ENCODE results near the gene TNNC2.

TNNC2 gene

DNA sequence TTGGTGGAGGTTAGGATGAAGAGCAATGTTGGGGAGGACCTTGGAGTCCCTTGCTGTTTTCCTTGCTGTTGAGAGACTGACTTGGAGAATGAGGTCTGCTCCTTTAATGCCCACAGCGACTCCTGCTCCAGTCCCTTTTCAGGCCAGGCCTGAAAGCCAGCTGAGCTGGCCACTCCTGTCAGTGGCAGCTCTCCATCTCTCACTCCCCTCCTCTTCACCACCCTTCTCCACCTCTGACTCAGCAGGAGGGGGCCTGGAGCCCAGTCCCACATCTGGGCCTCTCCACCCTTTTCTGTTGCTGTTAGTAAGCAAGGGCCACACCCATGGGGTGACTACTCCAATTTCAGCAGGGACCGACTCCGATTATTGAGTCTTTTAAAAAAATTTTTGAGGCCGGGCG lies 8.7 kb upstream of the TNNC2 start:
- Histone ChIP-seq H3K4ac (ENCODE audit: low read length) (no peak overlapping the region), H3K27me3 (ENCODE audit: control insufficient read depth in 3 of 3, insufficient read depth in 3 of 3, low read depth in 1 of 3, low read length in 3 of 3) (no peaks in the 10 kb centered on the region), H3K4me3 (ENCODE audit: low read length in 2 of 2) (no peak overlapping the region), H3K18ac (ENCODE audit: low read length) (no peak overlapping the region), H3K36me3 (replicated peaks in 1 of 2; ENCODE audit: control insufficient read depth in 2 of 2, insufficient read depth in 2 of 2, low read length in 2 of 2) (peaks cover 0 to 28% of the 10 kb centered on the region in 2 donors), H3K14ac (ENCODE audit: low read length) (no peak overlapping the region), H3K4me1 (ENCODE audit: control insufficient read depth in 2 of 2, insufficient read depth in 1 of 2, low read depth in 1 of 2, low read length in 2 of 2) (peaks cover 5 to 8% of the 10 kb centered on the region in 2 donors), H2BK120ac (ENCODE audit: low read depth, low read length) (no peak overlapping the region), H2AK5ac (ENCODE audit: low read depth, low read length) (no peak overlapping the region), H2BK5ac (ENCODE audit: low read length) (no peak overlapping the region), H3K4me2 (ENCODE audit: insufficient read depth, low read length, poor library complexity, severe bottlenecking) (no peak overlapping the region), H2AFZ (ENCODE audit: low read length) (no peak overlapping the region), H4K91ac (ENCODE audit: low read depth, low read length, poor library complexity) (no peak overlapping the region), H3K79me1 (ENCODE audit: low read depth, low read length) (no peaks in the 10 kb centered on the region), H2BK12ac (ENCODE audit: low read length) (no peak overlapping the region), H3K27ac (replicated peaks; ENCODE audit: low read length) (no peak overlapping the region), H4K8ac (ENCODE audit: low read depth, low read length) (no peak overlapping the region), H3K9me3 (replicated peaks in 1 of 2; ENCODE audit: control insufficient read depth in 2 of 2, insufficient read depth in 1 of 2, low read depth in 1 of 2, low read length in 2 of 2) (no peaks in the 10 kb centered on the region), H2BK15ac (ENCODE audit: low read length) (no peak overlapping the region), H3K9ac (ENCODE audit: low read depth, low read length, poor library complexity) (no peak overlapping the region), H3K23ac (ENCODE audit: low read depth, low read length, poor library complexity) (no peak overlapping the region)
- WGBS, 2 donors (ENCODE audit: extremely low coverage in 2 of 2, insufficient read length in 2 of 2, insufficient replicate concordance in 1 of 2): no CpG with 5 or more reads among the region's 5 CpGs
- DNase-seq (ENCODE audit: low spot score): no peak

DNA sequence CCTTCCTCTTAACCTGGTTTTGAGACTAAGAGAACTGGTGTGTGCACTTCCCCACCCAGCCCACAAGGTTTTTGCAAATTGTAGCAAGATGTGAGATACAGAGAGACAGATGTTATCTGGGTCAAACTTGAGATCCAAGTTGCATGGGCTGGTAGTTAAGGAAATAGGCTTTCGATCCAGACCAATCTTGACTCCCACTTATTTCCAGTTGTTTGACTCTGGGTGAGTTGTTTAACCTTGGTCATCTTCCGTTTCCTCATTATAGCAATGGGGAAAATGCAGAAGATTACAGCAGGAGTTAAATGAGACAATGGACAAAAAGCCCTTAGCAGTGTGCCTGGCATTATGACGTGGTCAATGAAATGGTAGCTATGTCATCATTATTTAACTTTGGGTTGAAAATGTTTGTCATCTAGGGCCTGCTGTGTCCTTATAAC lies 8.2 kb upstream of the TNNC2 start:
- no peak overlapping the region for H2AFZ ChIP-seq (ENCODE audit: low read length)
- H3K27ac ChIP-seq (replicated peaks; ENCODE audit: low read length): no peak overlapping the region
- no peak for DNase-seq (ENCODE audit: low spot score)

DNA sequence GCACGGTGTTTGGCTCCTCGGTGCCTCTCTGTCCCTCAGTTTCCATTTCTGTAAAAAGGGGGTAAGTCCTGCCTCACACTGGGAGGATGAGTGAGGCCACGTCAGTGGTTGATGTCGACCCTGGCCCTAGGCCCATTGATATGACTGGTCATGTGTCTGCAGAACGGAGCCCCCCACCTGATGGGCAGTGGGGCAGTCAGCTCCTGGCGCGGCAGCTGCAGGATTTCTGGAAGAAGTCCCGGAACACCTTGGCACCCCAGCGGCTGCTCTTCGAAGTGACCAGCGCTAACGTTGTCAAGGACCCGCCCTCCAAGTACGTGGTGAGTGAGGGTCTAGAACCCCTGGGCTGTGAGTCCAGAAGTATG lies 7.7 kb upstream of the TNNC2 start:
- H3K9ac ChIP-seq (ENCODE audit: low read depth, low read length, poor library complexity): no peak overlapping the region
- no CpG with 5 or more reads among the region's 14 CpGs for WGBS, 2 donors (ENCODE audit: extremely low coverage in 2 of 2, insufficient read length in 2 of 2, insufficient replicate concordance in 1 of 2)
- H3K36me3 ChIP-seq (replicated peaks in 1 of 2; ENCODE audit: control insufficient read depth in 2 of 2, insufficient read depth in 2 of 2, low read length in 2 of 2): peaks cover 0 to 23% of the 10 kb centered on the region in 2 donors
- H2BK120ac ChIP-seq (ENCODE audit: low read depth, low read length): no peak overlapping the region
- H3K9me3 ChIP-seq (replicated peaks in 1 of 2; ENCODE audit: control insufficient read depth in 2 of 2, insufficient read depth in 1 of 2, low read depth in 1 of 2, low read length in 2 of 2): no peaks in the 10 kb centered on the region
- H4K8ac ChIP-seq (ENCODE audit: low read depth, low read length): no peak overlapping the region
- no peak overlapping the region for H3K27ac ChIP-seq (replicated peaks; ENCODE audit: low read length)
- no peaks in the 10 kb centered on the region for H3K27me3 ChIP-seq (ENCODE audit: control insufficient read depth in 3 of 3, insufficient read depth in 3 of 3, low read depth in 1 of 3, low read length in 3 of 3)
- DNase-seq (ENCODE audit: low spot score): no peak
- H3K79me1 ChIP-seq (ENCODE audit: low read depth, low read length): no peaks in the 10 kb centered on the region
- H3K4ac ChIP-seq (ENCODE audit: low read length): no peak overlapping the region
- peak overlapping the region; percentile 33 for H2BK5ac ChIP-seq (ENCODE audit: low read length)
- no peak overlapping the region for H2BK15ac ChIP-seq (ENCODE audit: low read length)
- no peak overlapping the region for H3K14ac ChIP-seq (ENCODE audit: low read length)
- peak overlapping the region; percentile 7 for H2AK5ac ChIP-seq (ENCODE audit: low read depth, low read length)
- no peak overlapping the region for H3K4me2 ChIP-seq (ENCODE audit: insufficient read depth, low read length, poor library complexity, severe bottlenecking)
- H3K23ac ChIP-seq (ENCODE audit: low read depth, low read length, poor library complexity): peak overlapping the region; percentile 18
- H3K18ac ChIP-seq (ENCODE audit: low read length): no peak overlapping the region
- no peak overlapping the region for H2BK12ac ChIP-seq (ENCODE audit: low read length)
- no peak overlapping the region for H4K91ac ChIP-seq (ENCODE audit: low read depth, low read length, poor library complexity)
- peaks cover 5 to 8% of the 10 kb centered on the region in 2 donors for H3K4me1 ChIP-seq (ENCODE audit: control insufficient read depth in 2 of 2, insufficient read depth in 1 of 2, low read depth in 1 of 2, low read length in 2 of 2)
- H2AFZ ChIP-seq (ENCODE audit: low read length): no peak overlapping the region
- H3K4me3 ChIP-seq (ENCODE audit: low read length in 2 of 2): peak overlapping the region in 1 of 2 donors; percentile 69

More for the DNA sequence above, 8.2 kb upstream of the TNNC2 start:
- H4K8ac ChIP-seq (ENCODE audit: low read depth, low read length): no peak overlapping the region
- no peak overlapping the region for H2BK12ac ChIP-seq (ENCODE audit: low read length)
- H3K4me3 ChIP-seq (ENCODE audit: low read length in 2 of 2): no peak overlapping the region
- H2BK15ac ChIP-seq (ENCODE audit: low read length): no peak overlapping the region
- no peaks in the 10 kb centered on the region for H3K79me1 ChIP-seq (ENCODE audit: low read depth, low read length)
- no peaks in the 10 kb centered on the region for H3K27me3 ChIP-seq (ENCODE audit: control insufficient read depth in 3 of 3, insufficient read depth in 3 of 3, low read depth in 1 of 3, low read length in 3 of 3)
- H3K18ac ChIP-seq (ENCODE audit: low read length): no peak overlapping the region
- no peak overlapping the region for H3K4ac ChIP-seq (ENCODE audit: low read length)
- peaks cover 5 to 8% of the 10 kb centered on the region in 2 donors for H3K4me1 ChIP-seq (ENCODE audit: control insufficient read depth in 2 of 2, insufficient read depth in 1 of 2, low read depth in 1 of 2, low read length in 2 of 2)
- no peak overlapping the region for H3K9ac ChIP-seq (ENCODE audit: low read depth, low read length, poor library complexity)
- H3K23ac ChIP-seq (ENCODE audit: low read depth, low read length, poor library complexity): no peak overlapping the region
- no peak overlapping the region for H2BK120ac ChIP-seq (ENCODE audit: low read depth, low read length)
- no peak overlapping the region for H2BK5ac ChIP-seq (ENCODE audit: low read length)
- no peak overlapping the region for H4K91ac ChIP-seq (ENCODE audit: low read depth, low read length, poor library complexity)
- H3K36me3 ChIP-seq (replicated peaks in 1 of 2; ENCODE audit: control insufficient read depth in 2 of 2, insufficient read depth in 2 of 2, low read length in 2 of 2): peaks cover 0 to 26% of the 10 kb centered on the region in 2 donors
- H2AK5ac ChIP-seq (ENCODE audit: low read depth, low read length): no peak overlapping the region
- H3K4me2 ChIP-seq (ENCODE audit: insufficient read depth, low read length, poor library complexity, severe bottlenecking): no peak overlapping the region
- no CpG with 5 or more reads among the region's 3 CpGs for WGBS, 2 donors (ENCODE audit: extremely low coverage in 2 of 2, insufficient read length in 2 of 2, insufficient replicate concordance in 1 of 2)
- H3K14ac ChIP-seq (ENCODE audit: low read length): no peak overlapping the region
- H3K9me3 ChIP-seq (replicated peaks in 1 of 2; ENCODE audit: control insufficient read depth in 2 of 2, insufficient read depth in 1 of 2, low read depth in 1 of 2, low read length in 2 of 2): no peaks in the 10 kb centered on the region

DNA sequence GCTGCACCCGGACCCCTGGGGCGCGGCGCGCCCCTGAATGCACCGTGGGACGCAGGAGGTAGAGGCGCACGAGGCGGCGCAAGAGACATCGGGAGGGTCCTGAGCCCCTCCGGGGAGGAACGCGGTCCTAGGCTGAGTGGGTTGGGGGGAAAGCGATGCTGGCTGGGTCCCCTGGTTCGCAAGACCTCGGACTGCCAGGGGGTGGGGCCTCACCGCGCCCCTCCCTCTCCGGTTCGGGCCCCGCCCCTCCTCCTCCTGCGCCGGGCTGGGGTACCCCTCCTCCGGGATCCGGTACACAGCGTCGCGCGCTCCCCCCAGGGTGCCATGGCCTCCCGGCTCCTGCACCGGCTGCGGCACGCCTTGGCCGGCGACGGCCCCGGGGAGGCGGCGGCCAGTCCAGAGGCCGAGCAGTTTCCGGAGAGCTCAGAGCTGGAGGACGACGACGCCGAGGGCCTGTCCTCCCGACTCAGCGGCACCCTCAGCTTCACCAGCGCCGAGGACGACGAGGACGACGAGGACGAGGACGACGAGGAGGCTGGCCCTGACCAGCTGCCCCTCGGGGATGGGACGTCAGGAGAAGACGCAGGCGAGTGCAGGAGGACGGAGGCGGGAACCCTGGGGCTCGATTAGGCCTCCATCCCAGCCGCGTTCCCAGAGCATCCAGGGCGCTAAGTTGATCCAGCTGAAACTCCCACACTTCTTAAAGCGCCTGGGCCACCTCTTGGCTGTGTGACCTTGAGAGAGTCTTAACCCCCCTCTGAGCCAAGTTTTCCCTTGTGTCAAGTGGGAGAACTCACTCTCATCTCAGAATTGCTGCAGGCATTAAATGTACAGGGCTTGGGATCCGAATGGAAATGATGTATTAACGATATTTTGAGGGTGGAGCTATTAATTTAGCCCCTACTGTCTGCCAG lies 7.0 kb upstream of the TNNC2 start:
- Histone ChIP-seq H3K4ac (ENCODE audit: low read length) (no peak overlapping the region), H3K36me3 (replicated peaks in 1 of 2; ENCODE audit: control insufficient read depth in 2 of 2, insufficient read depth in 2 of 2, low read length in 2 of 2) (peaks cover 0 to 21% of the 10 kb centered on the region in 2 donors), H2BK15ac (ENCODE audit: low read length) (peak overlapping the region; percentile 32), H2AK5ac (ENCODE audit: low read depth, low read length) (peak overlapping the region; percentile 48), H3K79me1 (ENCODE audit: low read depth, low read length) (no peaks in the 10 kb centered on the region), H3K4me3 (ENCODE audit: low read length in 2 of 2) (peak overlapping the region; percentile 69 to 80), H2BK12ac (ENCODE audit: low read length) (no peak overlapping the region), H3K14ac (ENCODE audit: low read length) (peak overlapping the region; percentile 57), H4K8ac (ENCODE audit: low read depth, low read length) (peak overlapping the region; percentile 19), H3K9ac (ENCODE audit: low read depth, low read length, poor library complexity) (peak overlapping the region; percentile 89), H3K27me3 (ENCODE audit: control insufficient read depth in 3 of 3, insufficient read depth in 3 of 3, low read depth in 1 of 3, low read length in 3 of 3) (no peaks in the 10 kb centered on the region), H3K23ac (ENCODE audit: low read depth, low read length, poor library complexity) (peak overlapping the region; percentile 87), H2BK120ac (ENCODE audit: low read depth, low read length) (no peak overlapping the region), H4K91ac (ENCODE audit: low read depth, low read length, poor library complexity) (no peak overlapping the region), H3K9me3 (replicated peaks in 1 of 2; ENCODE audit: control insufficient read depth in 2 of 2, insufficient read depth in 1 of 2, low read depth in 1 of 2, low read length in 2 of 2) (no peaks in the 10 kb centered on the region), H3K4me1 (ENCODE audit: control insufficient read depth in 2 of 2, insufficient read depth in 1 of 2, low read depth in 1 of 2, low read length in 2 of 2) (peaks cover 5 to 8% of the 10 kb centered on the region in 2 donors), H2AFZ (ENCODE audit: low read length) (peak overlapping the region; percentile 91), H3K4me2 (ENCODE audit: insufficient read depth, low read length, poor library complexity, severe bottlenecking) (peak overlapping the region; percentile 66), H2BK5ac (ENCODE audit: low read length) (peak overlapping the region; percentile 33), H3K18ac (ENCODE audit: low read length) (peak overlapping the region; percentile 94), H3K27ac (replicated peaks; ENCODE audit: low read length) (peak overlapping the region; percentile 72)
- peak; percentile 77 for DNase-seq (ENCODE audit: low spot score)
- no CpG with 5 or more reads among the region's 71 CpGs for WGBS, 2 donors (ENCODE audit: extremely low coverage in 2 of 2, insufficient read length in 2 of 2, insufficient replicate concordance in 1 of 2)

Data from neuronal stem cell (in vitro differentiated cells).